HEK293T (cell line): Measurements from ENCODE around the gene BORCS8.

Experiments used
- CTCF ChIA-PET: fragments of 350-600 bp; formaldehyde crosslinking; extraction: SDS; loops from one replicate; lab custom pipeline; 2021; ENCODE audit warnings: antibody characterized with exemption, inconsistent platforms; lab: Yijun Ruan, JAX
- POLR2A ChIA-PET: fragments of 350-600 bp; formaldehyde crosslinking; extraction: SDS; loops from one replicate; lab custom pipeline; 2020; ENCODE audit warnings: antibody characterized with exemption, inconsistent platforms; lab: Yijun Ruan, JAX
- DNase-seq: peaks from one replicate; pipeline ENCODE4 v3.0.0; 2012; ENCODE audit warnings: mixed read lengths; ENCODE audit errors: extremely low spot score
- ARNT ChIP-seq: fragments of 450-650 bp; IDR thresholded peaks from 2 replicates; pipeline ENCODE4 v1.6.1; 2017; ENCODE audit warnings: mild to moderate bottlenecking
- BHLHE40 ChIP-seq: fragments of 450-650 bp; IDR thresholded peaks from 2 replicates; pipeline ENCODE4 v1.6.1; 2016; ENCODE audit warnings: mild to moderate bottlenecking, moderate library complexity, borderline replicate concordance
- CTBP1 ChIP-seq: fragments of 450-650 bp; IDR thresholded peaks from 2 replicates; pipeline ENCODE4 v1.6.1; 2016; ENCODE audit warnings: borderline replicate concordance
- ELF4 ChIP-seq: fragments of 450-650 bp; IDR thresholded peaks from 2 replicates; pipeline ENCODE4 v1.6.1; 2017; ENCODE audit warnings: antibody characterized with exemption
- FOXA1 ChIP-seq: fragments of 450-650 bp; IDR thresholded peaks from 2 replicates; pipeline ENCODE4 v1.6.1; 2016; ENCODE audit warnings: mild to moderate bottlenecking
- FOXK2 ChIP-seq: fragments of 450-650 bp; IDR thresholded peaks from 2 replicates; pipeline ENCODE4 v1.6.1; 2016; ENCODE audit warnings: mild to moderate bottlenecking
- FOXM1 ChIP-seq: fragments of 450-650 bp; IDR thresholded peaks from 2 replicates; pipeline ENCODE4 v1.6.1; 2017; ENCODE audit warnings: mild to moderate bottlenecking, borderline replicate concordance
- HDGF ChIP-seq: fragments of 450-650 bp; IDR thresholded peaks from 2 replicates; pipeline ENCODE4 v1.6.1; 2017; ENCODE audit warnings: antibody characterized with exemption, borderline replicate concordance
- L3MBTL2 ChIP-seq: fragments of 450-650 bp; conservative IDR thresholded peaks from 2 replicates; pipeline ENCODE4 v1.6.1; 2016; ENCODE audit warnings: mild to moderate bottlenecking
- LEF1 ChIP-seq: fragments of 450-650 bp; IDR thresholded peaks from 2 replicates; pipeline ENCODE4 v1.6.1; 2017; ENCODE audit warnings: mild to moderate bottlenecking, borderline replicate concordance
- NFRKB ChIP-seq: fragments of 450-650 bp; IDR thresholded peaks from 2 replicates; pipeline ENCODE4 v1.6.1; 2016; ENCODE audit warnings: mild to moderate bottlenecking, moderate library complexity
- PKNOX1 ChIP-seq: fragments of 450-650 bp; IDR thresholded peaks from 2 replicates; pipeline ENCODE4 v1.6.1; 2016
- SP1 ChIP-seq: fragments of 450-650 bp; IDR thresholded peaks from 2 replicates; pipeline ENCODE4 v1.6.1; 2017
- SUZ12 ChIP-seq: fragments of 450-650 bp; IDR thresholded peaks from 2 replicates; pipeline ENCODE4 v1.6.1; 2016; ENCODE audit warnings: mild to moderate bottlenecking
- TARDBP ChIP-seq: fragments of 450-650 bp; IDR thresholded peaks from 2 replicates; pipeline ENCODE4 v1.6.1; 2016
- ZNF384 ChIP-seq: fragments of 450-650 bp; IDR thresholded peaks from 2 replicates; pipeline ENCODE4 v1.6.1; 2016

The BORCS8 gene

GRCh38 chr19:19234220-19234816, 42.4 kb upstream of the BORCS8 start:
- CTCF ChIA-PET: no interaction called here
- DNase-seq: no peak
- TF ChIP-seq FOXM1: no peak
- POLR2A ChIA-PET: interaction anchor here (1.6 kb wide), 1 partner anchor 32 kb away, joined by 4 read pairs; the partner anchor contains the start of gene NR2C2AP

- no peak for TF ChIP-seq BHLHE40
- TF ChIP-seq CTBP1: no peak
- TF ChIP-seq L3MBTL2: no peak
- TF ChIP-seq FOXK2: no peak
- no peak for TF ChIP-seq SP1
- TF ChIP-seq ARNT: no peak
- TF ChIP-seq SUZ12: no peak
- no peak for TF ChIP-seq FOXA1
- TF ChIP-seq FOXM1: no peak
- no peak for TF ChIP-seq NFRKB
- no peak for TF ChIP-seq ELF4
- TF ChIP-seq HDGF: no peak
- TF ChIP-seq LEF1: no peak
- TF ChIP-seq TARDBP: no peak
- no peak for DNase-seq
- CTCF ChIA-PET: no interaction called here
- POLR2A ChIA-PET: no interaction called here
Observed at GRCh38 chr19:19232261-19232721, 40.3 kb upstream of the BORCS8 start.

GRCh38 chr19:19230999-19231398, 39.0 kb upstream of the BORCS8 start:
- CTCF ChIA-PET: no interaction called here
- POLR2A ChIA-PET: no interaction called here
- DNase-seq: no peak
- TF ChIP-seq BHLHE40: no peak
- TF ChIP-seq LEF1: no peak
- no peak for TF ChIP-seq TARDBP
- no peak for TF ChIP-seq FOXM1

- DNase-seq: no peak
- TF ChIP-seq HDGF (no peak), SUZ12 (no peak), FOXK2 (no peak), FOXM1 (no peak), L3MBTL2 (no peak), SP1 (no peak), TARDBP (no peak), NFRKB (no peak), ZNF384 (no peak), CTBP1 (no peak), FOXA1 (no peak), LEF1 (no peak), BHLHE40 (no peak), ELF4 (no peak), PKNOX1 (no peak), ARNT (no peak)
- ChIA-PET CTCF (no interaction called here), POLR2A (interaction anchor here (1.1 kb wide), 1 partner anchor 28 kb away, joined by 3 read pairs; no protein-coding TSS in a partner anchor)
Observed at GRCh38 chr19:19229701-19230100, 37.7 kb upstream of the BORCS8 start.

GRCh38 chr19:19227217-19227616, 35.3 kb upstream of the BORCS8 start:
- TF ChIP-seq L3MBTL2 (no peak), PKNOX1 (no peak), SP1 (no peak), FOXA1 (no peak), NFRKB (no peak), HDGF (no peak), BHLHE40 (no peak), FOXM1 (no peak), LEF1 (no peak), SUZ12 (no peak), FOXK2 (no peak), CTBP1 (no peak), TARDBP (no peak), ZNF384 (no peak)
- CTCF ChIA-PET: no interaction called here
- no peak for DNase-seq
- POLR2A ChIA-PET: no interaction called here

GRCh38 chr19:19226663-19227062, 34.7 kb upstream of the BORCS8 start:
- ChIA-PET CTCF (no interaction called here), POLR2A (no interaction called here)
- TF ChIP-seq L3MBTL2 (no peak), BHLHE40 (no peak), ARNT (no peak), LEF1 (no peak), TARDBP (no peak), FOXM1 (no peak), ELF4 (no peak), HDGF (no peak)
- no peak for DNase-seq

GRCh38 chr19:19226204-19226603, 34.3 kb upstream of the BORCS8 start:
- ChIA-PET POLR2A (interaction anchor here (1.8 kb wide), 1 partner anchor 24 kb away, joined by 8 read pairs; the partner anchor contains the start of gene NR2C2AP), CTCF (no interaction called here)

More at GRCh38 chr19:19226204-19226603, 34.3 kb upstream of the BORCS8 start:
- TF ChIP-seq ELF4 (no peak), L3MBTL2 (no peak), HDGF (no peak), ARNT (no peak), FOXK2 (no peak), BHLHE40 (no peak), NFRKB (no peak), PKNOX1 (no peak), SUZ12 (no peak), ZNF384 (no peak)
- DNase-seq: no peak
